Brain microvascular endothelial cell (primary cell): ENCODE results near the gene PDXK.

Experiments used
- DNase-seq: peaks from one replicate; pipeline ENCODE4 v3.0.0-alpha.2; 2020
- H3K27ac ChIP-seq: fragments of 250-450 bp; sonication (Bioruptor Pico); 2 replicates; pipeline ENCODE4 v1.5.1; 2020; ENCODE audit warnings: mild to moderate bottlenecking, moderate library complexity
- H3K27me3 ChIP-seq: fragments of 250-450 bp; sonication (Bioruptor Pico); replicated peaks from 2 replicates; pipeline ENCODE4 v1.5.1; 2020; ENCODE audit warnings: mild to moderate bottlenecking
- H3K36me3 ChIP-seq: fragments of 250-450 bp; sonication (Bioruptor Pico); replicated peaks from 2 replicates; pipeline ENCODE4 v1.5.1; 2020; ENCODE audit warnings: mild to moderate bottlenecking
- H3K4me3 ChIP-seq: 2 replicates; pipeline ENCODE4 v1.5.1; 2011; ENCODE audit warnings: low read depth, mild to moderate bottlenecking, control low read depth, low read length, moderate library complexity
- in situ Hi-C: cut with HindIII; loops from 2 replicates; pipeline ENCODE4 v1.10.0; 2017; ENCODE audit warnings: low sequenced_read_pairs, low pct_ligation_motif_present
- TF ChIP-seq, protein P1 (sequence below): IDR thresholded peaks from 2 replicates; pipeline ENCODE4 v1.5.1; 2011; ENCODE audit warnings: low read depth, mild to moderate bottlenecking, moderate library complexity, low read length, control low read depth, inconsistent platforms; ENCODE audit errors: missing control alignments

PDXK gene

DNA sequence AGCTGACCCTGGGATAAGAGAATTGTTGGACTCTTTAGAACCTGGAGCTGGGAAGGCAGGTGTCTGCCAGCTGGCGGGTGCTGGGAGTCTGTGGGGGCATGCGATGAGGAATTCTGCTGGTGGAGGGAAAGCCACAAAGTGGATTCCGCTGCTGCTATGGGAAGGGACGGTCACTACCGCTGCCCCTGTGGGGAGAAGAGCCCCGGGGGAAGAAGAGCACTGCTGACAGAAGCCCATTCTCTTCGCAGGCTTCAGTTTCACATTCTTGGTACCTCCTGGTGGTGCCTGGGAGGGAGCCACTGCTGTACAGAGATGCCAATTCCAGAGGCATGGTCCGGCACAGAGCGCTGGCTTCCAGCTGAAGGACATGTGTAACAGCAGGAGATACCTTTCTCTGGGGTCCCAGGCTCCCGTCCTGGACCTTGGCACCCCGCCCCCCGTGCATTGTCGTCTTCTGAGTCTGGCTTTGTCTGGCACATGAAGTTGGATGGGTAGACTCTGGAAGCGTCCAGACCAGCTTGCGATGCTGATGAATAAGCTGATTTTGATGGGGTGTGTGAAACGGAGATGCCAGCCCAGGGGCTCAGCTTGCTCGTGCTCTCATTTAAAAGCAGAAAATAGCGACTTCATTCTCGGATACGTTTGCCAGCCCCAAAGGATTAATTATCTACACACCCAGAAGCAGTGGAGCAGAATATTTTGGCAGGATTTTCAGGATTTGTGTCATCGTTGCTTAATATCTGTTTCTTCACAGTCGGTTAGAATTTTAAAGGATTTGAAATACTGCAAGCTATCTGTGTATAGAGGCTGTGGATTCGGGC, 13.2 kb downstream of the PDXK start:
- H3K27me3 ChIP-seq: no peaks in the 10 kb centered on the region
- no peak for DNase-seq
- no peak overlapping the region for H3K27ac ChIP-seq
- TF ChIP-seq, protein P1, sequence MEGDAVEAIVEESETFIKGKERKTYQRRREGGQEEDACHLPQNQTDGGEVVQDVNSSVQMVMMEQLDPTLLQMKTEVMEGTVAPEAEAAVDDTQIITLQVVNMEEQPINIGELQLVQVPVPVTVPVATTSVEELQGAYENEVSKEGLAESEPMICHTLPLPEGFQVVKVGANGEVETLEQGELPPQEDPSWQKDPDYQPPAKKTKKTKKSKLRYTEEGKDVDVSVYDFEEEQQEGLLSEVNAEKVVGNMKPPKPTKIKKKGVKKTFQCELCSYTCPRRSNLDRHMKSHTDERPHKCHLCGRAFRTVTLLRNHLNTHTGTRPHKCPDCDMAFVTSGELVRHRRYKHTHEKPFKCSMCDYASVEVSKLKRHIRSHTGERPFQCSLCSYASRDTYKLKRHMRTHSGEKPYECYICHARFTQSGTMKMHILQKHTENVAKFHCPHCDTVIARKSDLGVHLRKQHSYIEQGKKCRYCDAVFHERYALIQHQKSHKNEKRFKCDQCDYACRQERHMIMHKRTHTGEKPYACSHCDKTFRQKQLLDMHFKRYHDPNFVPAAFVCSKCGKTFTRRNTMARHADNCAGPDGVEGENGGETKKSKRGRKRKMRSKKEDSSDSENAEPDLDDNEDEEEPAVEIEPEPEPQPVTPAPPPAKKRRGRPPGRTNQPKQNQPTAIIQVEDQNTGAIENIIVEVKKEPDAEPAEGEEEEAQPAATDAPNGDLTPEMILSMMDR: no peak
- no peak overlapping the region for H3K4me3 ChIP-seq
- in situ Hi-C loops: no loop called here
- H3K36me3 ChIP-seq: peaks cover 11% of the 10 kb centered on the region

DNA sequence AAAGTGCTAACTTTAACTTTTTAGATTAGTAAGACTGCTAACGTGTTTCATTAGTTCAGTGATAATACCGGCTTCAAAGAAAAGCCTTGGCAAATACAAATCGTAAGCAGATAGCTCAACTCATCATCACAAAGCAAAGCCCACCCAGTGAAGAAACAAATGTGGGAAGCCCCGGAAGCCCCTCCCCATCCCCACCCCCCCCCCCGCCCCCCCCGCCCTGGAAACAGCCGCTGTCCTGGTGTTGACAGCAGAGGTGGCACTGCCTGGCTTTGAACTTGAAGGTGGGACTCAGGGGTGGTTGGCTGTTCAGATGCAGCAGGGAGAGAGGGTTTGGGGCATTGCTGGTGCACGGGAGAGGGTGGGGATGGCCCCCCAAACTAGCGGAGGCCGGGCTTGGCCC, 14.1 kb downstream of the PDXK start:
- TF ChIP-seq, protein P1: no peak
- Histone ChIP-seq H3K27me3 (no peaks in the 10 kb centered on the region), H3K36me3 (peaks cover 14% of the 10 kb centered on the region), H3K27ac (no peak overlapping the region), H3K4me3 (no peak overlapping the region)
- DNase-seq: no peak
- in situ Hi-C loops: no loop called here

DNA sequence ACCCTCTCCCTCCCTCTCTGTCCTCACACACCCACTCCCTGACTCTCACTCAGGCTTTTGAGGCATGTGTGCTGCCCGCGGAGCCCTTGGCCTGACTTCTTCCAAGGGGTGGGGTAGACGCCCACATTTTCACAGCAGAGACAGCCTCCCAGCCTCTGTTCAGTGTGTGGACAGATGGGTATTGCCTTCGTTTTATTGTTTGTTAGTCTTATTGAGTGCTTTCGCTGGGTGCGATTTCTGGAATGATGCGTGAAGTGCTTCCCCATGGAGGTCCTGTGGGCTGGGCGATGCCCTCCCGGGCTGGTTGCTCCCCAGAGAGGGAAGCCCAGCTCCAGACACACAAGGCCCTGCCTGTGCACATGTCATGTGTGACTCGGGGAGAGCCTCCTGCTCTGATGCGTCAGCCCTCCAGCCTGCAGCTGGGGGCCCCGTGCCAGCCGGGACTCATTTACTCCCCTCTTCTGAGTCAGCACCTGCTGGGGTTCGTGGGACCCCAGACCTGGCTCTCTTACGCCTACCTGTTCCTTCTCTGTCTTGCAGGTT, 14.7 kb downstream of the PDXK start:
- Histone ChIP-seq H3K27ac (no peak overlapping the region), H3K36me3 (peaks cover 18% of the 10 kb centered on the region), H3K4me3 (no peak overlapping the region), H3K27me3 (no peaks in the 10 kb centered on the region)
- no peak for DNase-seq
- TF ChIP-seq, protein P1: no peak
- in situ Hi-C loops: no loop called here

DNA sequence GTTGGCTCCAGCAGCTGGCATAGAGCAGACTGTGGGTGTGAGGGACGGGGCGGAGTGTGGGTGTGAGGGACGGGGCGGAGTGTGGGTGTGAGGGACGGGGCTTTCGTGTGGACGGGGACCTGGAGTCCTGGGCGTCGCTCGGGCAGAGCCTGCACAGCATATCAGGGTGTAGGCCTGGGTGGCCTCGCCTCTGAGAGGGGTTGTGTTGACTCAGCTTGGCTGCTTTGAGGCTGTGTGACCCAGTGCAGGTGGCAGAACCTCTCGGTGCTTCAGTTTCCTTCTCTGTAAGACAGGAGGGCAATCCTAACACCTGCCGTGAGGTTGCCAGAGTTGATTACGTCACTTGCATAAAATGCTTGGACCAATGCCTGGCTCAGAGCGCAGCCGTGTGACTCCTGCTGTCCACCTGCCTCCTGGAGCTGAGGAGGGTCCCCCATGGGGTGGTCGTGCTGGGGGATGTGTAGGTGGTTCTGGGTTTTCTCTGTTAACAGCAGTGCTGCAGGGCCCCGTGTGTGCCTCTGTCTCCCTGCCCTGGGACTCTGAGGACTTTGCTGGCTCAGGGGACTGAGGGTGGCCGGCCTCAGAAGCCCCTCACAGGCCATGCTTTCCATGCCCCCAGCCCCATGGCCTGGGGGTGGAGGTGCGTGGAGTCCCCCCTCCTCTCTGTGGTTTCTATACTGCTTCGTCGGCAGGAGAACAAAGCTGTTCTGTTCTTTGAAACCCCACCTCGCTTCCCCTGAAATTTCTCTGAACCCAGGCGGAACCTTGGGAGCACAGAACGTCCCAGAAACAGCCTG, 15.4 kb downstream of the PDXK start:
- Histone ChIP-seq H3K27me3 (no peaks in the 10 kb centered on the region), H3K27ac (no peak overlapping the region), H3K4me3 (no peak overlapping the region), H3K36me3 (peaks cover 23% of the 10 kb centered on the region)
- in situ Hi-C loops: no loop called here
- DNase-seq: no peak
- TF ChIP-seq, protein P1: no peak

DNA sequence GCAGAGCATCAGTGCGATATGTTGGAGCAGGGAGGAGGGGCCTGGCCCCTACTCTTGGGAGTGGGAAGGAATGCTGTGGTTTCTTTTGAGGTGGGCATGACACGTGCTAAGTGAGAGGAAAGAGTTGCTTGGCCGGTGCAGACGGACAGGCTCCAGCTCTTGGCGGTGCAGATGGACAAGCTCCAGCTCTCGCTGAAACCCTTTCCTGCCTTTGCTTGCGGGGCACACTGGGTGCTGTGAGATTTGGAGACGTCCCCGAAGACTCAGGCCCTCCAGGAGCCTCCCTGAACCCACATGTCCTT, 15.9 kb downstream of the PDXK start:
- Histone ChIP-seq H3K27me3 (no peaks in the 10 kb centered on the region), H3K36me3 (peaks cover 25% of the 10 kb centered on the region), H3K4me3 (no peak overlapping the region), H3K27ac (no peak overlapping the region)
- DNase-seq: no peak
- in situ Hi-C loops: no loop called here
- TF ChIP-seq, protein P1: no peak
